ENCODE measurements around the gene MOCS2. TPM values are rescaled to one million over a fixed set of nuclear protein-coding genes. Genes with fewer than 3 reads are reported as not detected.

The MOCS2 gene
- total and polyA plus RNA-seq, 12 donors = 66.3 to 135 (median 80.3) TPM

GRCh38 chr5:53095931-53096525 lies 13.5 kb downstream of the MOCS2 start:
- Histone ChIP-seq H3K36me3 (peaks cover 0 to 57% (median 33%) of the 10 kb centered on the region in 9 donors), H3K9me3 (no peaks in the 10 kb centered on the region), H3K27ac (no peak overlapping the region), H3K4me3 (no peak overlapping the region), H3K27me3 (no peaks in the 10 kb centered on the region), H3K4me1 (peaks cover 0 to 5% (median 0%) of the 10 kb centered on the region in 9 donors)
- peak; percentile 78 to 95 (median 87) for TF ChIP-seq CTCF (IDR thresholded peaks at IDR 0.05)
- intact Hi-C loops (cut with DNase I) = loop anchor here in 9 of 10 donors (1.0 to 10.0 kb wide), 8 partner anchors 144 to 431 kb away; partner anchors contain the start of genes ITGA1 (in 1 of the 9) and PELO (in 1 of the 9)
- DNase-seq (peak in 1 of 2 donors; percentile 69), ATAC-seq (peak; percentile 47 to 88 (median 65))
- 8 to 13% methylated on average over 3 of the region's 3 CpGs for WGBS, 2 donors

GRCh38 chr5:53095217-53095616 lies 14.3 kb downstream of the MOCS2 start:
- no peak for DNase-seq
- intact Hi-C loops (cut with DNase I) = loop anchor here in 5 of 10 donors (2.0 to 10.0 kb wide), 5 partner anchors 143 to 430 kb away; partner anchors contain the start of genes ITGA1 (in 1 of the 5) and PELO (in 1 of the 5)
- Histone ChIP-seq H3K4me1 (peaks cover 0 to 9% (median 0%) of the 10 kb centered on the region in 9 donors), H3K4me3 (no peak overlapping the region), H3K36me3 (peaks cover 0 to 49% (median 25%) of the 10 kb centered on the region in 9 donors), H3K9me3 (no peaks in the 10 kb centered on the region), H3K27ac (no peak overlapping the region), H3K27me3 (no peaks in the 10 kb centered on the region)
- peak in 3 of 8 donors; percentile 51 to 59 (median 53) for ATAC-seq
- 59 to 69% methylated on average over 7 of the region's 7 CpGs for WGBS, 2 donors
- TF ChIP-seq CTCF (IDR thresholded peaks at IDR 0.05) = no peak

- Histone ChIP-seq H3K27me3 (no peaks in the 10 kb centered on the region), H3K9me3 (no peaks in the 10 kb centered on the region), H3K4me1 (peaks cover 0 to 9% (median 5%) of the 10 kb centered on the region in 9 donors), H3K4me3 (no peak overlapping the region), H3K27ac (no peak overlapping the region), H3K36me3 (peaks cover 0 to 19% (median 6%) of the 10 kb centered on the region in 9 donors)
- WGBS, 2 donors = 68 to 76% methylated on average over 2 of the region's 2 CpGs
- TF ChIP-seq CTCF (IDR thresholded peaks at IDR 0.05) = no peak
- ATAC-seq (no peak), DNase-seq (no peak)
- intact Hi-C loops (cut with DNase I) = loop anchor here in 3 of 10 donors (5.0 to 10.0 kb wide), 3 partner anchors 140 to 427 kb away; partner anchors contain the start of genes ITGA1 (in 1 of the 3) and PELO (in 1 of the 3)
These were observed 17.3 kb downstream of the MOCS2 start for GRCh38 chr5:53092242-53092641.

GRCh38 chr5:53091289-53091688 lies 18.3 kb downstream of the MOCS2 start:
- Histone ChIP-seq H3K4me3 (no peak overlapping the region), H3K27ac (no peak overlapping the region), H3K27me3 (no peaks in the 10 kb centered on the region), H3K4me1 (peaks cover 0 to 9% (median 5%) of the 10 kb centered on the region in 9 donors), H3K36me3 (peaks cover 0 to 9% (median 0%) of the 10 kb centered on the region in 9 donors), H3K9me3 (no peaks in the 10 kb centered on the region)
- TF ChIP-seq CTCF (IDR thresholded peaks at IDR 0.05) = no peak
- ATAC-seq (peak in 2 of 8 donors; percentile 10 to 57), DNase-seq (no peak)
- intact Hi-C loops (cut with DNase I) = loop anchor here in 3 of 10 donors (5.0 to 10.0 kb wide), 3 partner anchors 139 to 426 kb away; partner anchors contain the start of genes ITGA1 (in 1 of the 3) and PELO (in 1 of the 3)
- 61 to 80% methylated on average over 2 of the region's 2 CpGs for WGBS, 2 donors

Measured in heart right ventricle (tissue), 16 donors.